Measurements from ENCODE around the gene NOP14.

The NOP14 gene

GRCh38 chr4:2942532-2943363 is 20.5 kb downstream of the NOP14 start:
- H3K27me3 ChIP-seq (ENCODE audit: control insufficient read depth, low read length): no peaks in the 10 kb centered on the region
- no peak overlapping the region for H3K4me2 ChIP-seq (ENCODE audit: low read length)
- peaks cover 6% of the 10 kb centered on the region; the same call in 1 of the 2 replicates for H3K79me2 ChIP-seq (ENCODE audit: control insufficient read depth, low read length)
- no peak for TF ChIP-seq CTCF (IDR thresholded peaks at IDR 0.05; ENCODE audit: low read depth, low read length, poor library complexity, severe bottlenecking)
- TF ChIP-seq EZH2phosphoT487 (IDR thresholded peaks at IDR 0.05; ENCODE audit: borderline replicate concordance, low read length): no peak
- H4K20me1 ChIP-seq (ENCODE audit: control insufficient read depth, insufficient read depth, low read depth, low read length): no peaks in the 10 kb centered on the region
- no peak overlapping the region for H3K4me3 ChIP-seq (ENCODE audit: low read length)
- peaks cover 11% of the 10 kb centered on the region for H3F3A ChIP-seq (ENCODE audit: control insufficient read depth, insufficient read depth)
- H3K4me1 ChIP-seq (ENCODE audit: control insufficient read depth, low read length): peaks cover 15% of the 10 kb centered on the region
- no peak overlapping the region for H3K27ac ChIP-seq (ENCODE audit: low read depth, low read length)
- no peaks in the 10 kb centered on the region for H3K9me3 ChIP-seq (ENCODE audit: control insufficient read depth, insufficient read depth, low read length)
- H3K36me3 ChIP-seq (ENCODE audit: control insufficient read depth, low read length): peaks cover 98% of the 10 kb centered on the region
- H3K9me2 ChIP-seq (replicated peaks; ENCODE audit: control insufficient read depth, low read length): no peaks in the 10 kb centered on the region

- no peak overlapping the region for H3K27ac ChIP-seq (ENCODE audit: low read depth, low read length)
- H4K20me1 ChIP-seq (ENCODE audit: control insufficient read depth, insufficient read depth, low read depth, low read length): no peaks in the 10 kb centered on the region
- H3K4me2 ChIP-seq (ENCODE audit: low read length): no peak overlapping the region
Measured at GRCh38 chr4:2942037-2942531, 21.1 kb downstream of the NOP14 start.

GRCh38 chr4:2941138-2942036 is 21.8 kb downstream of the NOP14 start:
- Histone ChIP-seq H3F3A (ENCODE audit: control insufficient read depth, insufficient read depth) (peaks cover 17% of the 10 kb centered on the region), H3K9me3 (ENCODE audit: control insufficient read depth, insufficient read depth, low read length) (no peaks in the 10 kb centered on the region), H3K27ac (ENCODE audit: low read depth, low read length) (no peak overlapping the region), H3K4me1 (ENCODE audit: control insufficient read depth, low read length) (peaks cover 28% of the 10 kb centered on the region), H3K4me3 (ENCODE audit: low read length) (no peak overlapping the region), H3K4me2 (ENCODE audit: low read length) (no peak overlapping the region), H4K20me1 (ENCODE audit: control insufficient read depth, insufficient read depth, low read depth, low read length) (no peaks in the 10 kb centered on the region), H3K9me2 (replicated peaks; ENCODE audit: control insufficient read depth, low read length) (no peaks in the 10 kb centered on the region), H3K36me3 (ENCODE audit: control insufficient read depth, low read length) (peaks cover 98% of the 10 kb centered on the region), H3K27me3 (ENCODE audit: control insufficient read depth, low read length) (no peaks in the 10 kb centered on the region), H3K79me2 (ENCODE audit: control insufficient read depth, low read length) (peaks cover 7% of the 10 kb centered on the region)
- TF ChIP-seq CTCF (IDR thresholded peaks at IDR 0.05; ENCODE audit: low read depth, low read length, poor library complexity, severe bottlenecking): no peak
- no peak for TF ChIP-seq EZH2phosphoT487 (IDR thresholded peaks at IDR 0.05; ENCODE audit: borderline replicate concordance, low read length)

More at GRCh38 chr4:2942037-2942531, 21.1 kb downstream of the NOP14 start:
- H3K9me3 ChIP-seq (ENCODE audit: control insufficient read depth, insufficient read depth, low read length): no peaks in the 10 kb centered on the region
- peaks cover 21% of the 10 kb centered on the region for H3K4me1 ChIP-seq (ENCODE audit: control insufficient read depth, low read length)
- H3K79me2 ChIP-seq (ENCODE audit: control insufficient read depth, low read length): peaks cover 6% of the 10 kb centered on the region; the same call in 1 of the 2 replicates
- no peak overlapping the region for H3K4me3 ChIP-seq (ENCODE audit: low read length)
- TF ChIP-seq EZH2phosphoT487 (IDR thresholded peaks at IDR 0.05; ENCODE audit: borderline replicate concordance, low read length): no peak
- TF ChIP-seq CTCF (IDR thresholded peaks at IDR 0.05; ENCODE audit: low read depth, low read length, poor library complexity, severe bottlenecking): no peak
- H3K36me3 ChIP-seq (ENCODE audit: control insufficient read depth, low read length): peaks cover 98% of the 10 kb centered on the region
- no peaks in the 10 kb centered on the region for H3K27me3 ChIP-seq (ENCODE audit: control insufficient read depth, low read length)
- H3F3A ChIP-seq (ENCODE audit: control insufficient read depth, insufficient read depth): peaks cover 11% of the 10 kb centered on the region
- no peaks in the 10 kb centered on the region for H3K9me2 ChIP-seq (replicated peaks; ENCODE audit: control insufficient read depth, low read length)
